GM18873 (cell line): ENCODE results near the gene PRKD2.
"Not testable (repeated sequence)": the region's sequence is repeated elsewhere in the genome, so short reads cannot be mapped to it uniquely, and the experiment has no call there.

Experiments
- ATAC-seq: cut with Tn5 transposase; IDR thresholded peaks from one replicate; pipeline ENCODE4 v1.9.1; 2021; ENCODE audit warnings: mild to moderate bottlenecking, moderate library complexity, moderate number of reproducible peaks; ENCODE audit not compliant: unreplicated experiment, low FRiP score

The PRKD2 gene

GRCh38 chr19:46712768-46713338 is 4.1 kb downstream of the PRKD2 start:
- ATAC-seq: not testable (repeated sequence)

GRCh38 chr19:46710687-46711086 is 6.2 kb downstream of the PRKD2 start:
- no peak for ATAC-seq

- ATAC-seq: no peak
These were observed 12.4 kb downstream of the PRKD2 start for GRCh38 chr19:46704379-46705076.

- no peak for ATAC-seq
These were observed 16.2 kb downstream of the PRKD2 start for GRCh38 chr19:46700704-46701103.

GRCh38 chr19:46698395-46699321 is 18.3 kb downstream of the PRKD2 start:
- ATAC-seq: no peak

GRCh38 chr19:46697204-46697960 is 19.5 kb downstream of the PRKD2 start:
- no peak for ATAC-seq

- ATAC-seq: no peak
These were observed 20.1 kb downstream of the PRKD2 start for GRCh38 chr19:46696866-46697203.

- ATAC-seq: no peak
These were observed 20.9 kb downstream of the PRKD2 start for GRCh38 chr19:46696052-46696451.

- no peak for ATAC-seq
These were observed 23.2 kb downstream of the PRKD2 start for GRCh38 chr19:46693760-46694159.

- no peak for ATAC-seq
These were observed 23.8 kb downstream of the PRKD2 start for GRCh38 chr19:46692918-46693722.

- no peak for ATAC-seq
These were observed 25.0 kb downstream of the PRKD2 start for GRCh38 chr19:46691948-46692347.

- ATAC-seq: no peak
These were observed 25.8 kb downstream of the PRKD2 start for GRCh38 chr19:46691104-46691503.

GRCh38 chr19:46689358-46689757 is 27.6 kb downstream of the PRKD2 start:
- no peak for ATAC-seq

- ATAC-seq: no peak
These were observed 29.3 kb downstream of the PRKD2 start for GRCh38 chr19:46687438-46688145.

GRCh38 chr19:46685189-46685588 is 31.7 kb downstream of the PRKD2 start:
- ATAC-seq: no peak

- ATAC-seq: no peak
These were observed 38.7 kb downstream of the PRKD2 start for GRCh38 chr19:46678110-46678732.

GRCh38 chr19:46674416-46675178 is 42.3 kb downstream of the PRKD2 start:
- ATAC-seq: no peak

- no peak for ATAC-seq
These were observed 46.1 kb downstream of the PRKD2 start for GRCh38 chr19:46670813-46671212.
